HEK293 (cell line): ENCODE results near the gene FHL5.

Experiments used
- KLF7 ChIP-seq: fragments of 450-650 bp; formaldehyde crosslinking; IDR thresholded peaks from 2 replicates; pipeline ENCODE4 v1.5.1; 2016; ENCODE audit warnings: missing biosample characterization, missing genetic modification characterization, borderline replicate concordance
- MZF1 ChIP-seq: fragments of 450-650 bp; formaldehyde crosslinking; IDR thresholded peaks from 2 replicates; pipeline ENCODE4 v1.5.1; 2017; ENCODE audit warnings: missing biosample characterization, missing genetic modification characterization, borderline replicate concordance
- REST ChIP-seq: fragments of 450-650 bp; formaldehyde crosslinking; IDR thresholded peaks from 2 replicates; pipeline ENCODE4 v1.5.1; 2016; ENCODE audit warnings: missing biosample characterization, missing genetic modification characterization
- SP2 ChIP-seq: fragments of 450-650 bp; formaldehyde crosslinking; IDR thresholded peaks from 2 replicates; pipeline ENCODE4 v1.5.1; 2016; ENCODE audit warnings: missing biosample characterization, missing genetic modification characterization
- ZNF174 ChIP-seq: fragments of 450-650 bp; formaldehyde crosslinking; IDR thresholded peaks from 2 replicates; pipeline ENCODE4 v1.5.0; 2017; ENCODE audit warnings: missing biosample characterization, mild to moderate bottlenecking, missing genetic modification characterization
- ZNF280D ChIP-seq: fragments of 450-650 bp; formaldehyde crosslinking; IDR thresholded peaks from 2 replicates; pipeline ENCODE4 v1.5.1; 2016; ENCODE audit warnings: missing biosample characterization, missing genetic modification characterization
- ZSCAN30 ChIP-seq: fragments of 450-650 bp; IDR thresholded peaks from 2 replicates; pipeline ENCODE4 v1.5.1; 2018; ENCODE audit warnings: missing biosample characterization, mild to moderate bottlenecking, missing genetic modification characterization, moderate library complexity
- TF ChIP-seq, protein P1 (sequence below): fragments of 450-650 bp; formaldehyde crosslinking; IDR thresholded peaks from 2 replicates; pipeline ENCODE4 v1.5.1; 2016; ENCODE audit warnings: missing biosample characterization, missing genetic modification characterization

GRCh38 chr6:96611342-96611991 is 48.5 kb downstream of the FHL5 start:
- TF ChIP-seq ZSCAN30 (tag by site-specific recombination) (no peak), KLF7 (tag by site-specific recombination) (no peak), MZF1 (tag by site-specific recombination) (no peak), ZNF280D (tag by site-specific recombination) (no peak), REST (tag by site-specific recombination) (no peak), SP2 (tag by site-specific recombination) (no peak), ZNF174 (tag by site-specific recombination) (no peak)
- TF ChIP-seq, protein P1, sequence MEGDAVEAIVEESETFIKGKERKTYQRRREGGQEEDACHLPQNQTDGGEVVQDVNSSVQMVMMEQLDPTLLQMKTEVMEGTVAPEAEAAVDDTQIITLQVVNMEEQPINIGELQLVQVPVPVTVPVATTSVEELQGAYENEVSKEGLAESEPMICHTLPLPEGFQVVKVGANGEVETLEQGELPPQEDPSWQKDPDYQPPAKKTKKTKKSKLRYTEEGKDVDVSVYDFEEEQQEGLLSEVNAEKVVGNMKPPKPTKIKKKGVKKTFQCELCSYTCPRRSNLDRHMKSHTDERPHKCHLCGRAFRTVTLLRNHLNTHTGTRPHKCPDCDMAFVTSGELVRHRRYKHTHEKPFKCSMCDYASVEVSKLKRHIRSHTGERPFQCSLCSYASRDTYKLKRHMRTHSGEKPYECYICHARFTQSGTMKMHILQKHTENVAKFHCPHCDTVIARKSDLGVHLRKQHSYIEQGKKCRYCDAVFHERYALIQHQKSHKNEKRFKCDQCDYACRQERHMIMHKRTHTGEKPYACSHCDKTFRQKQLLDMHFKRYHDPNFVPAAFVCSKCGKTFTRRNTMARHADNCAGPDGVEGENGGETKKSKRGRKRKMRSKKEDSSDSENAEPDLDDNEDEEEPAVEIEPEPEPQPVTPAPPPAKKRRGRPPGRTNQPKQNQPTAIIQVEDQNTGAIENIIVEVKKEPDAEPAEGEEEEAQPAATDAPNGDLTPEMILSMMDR (tag by site-specific recombination) = no peak
